HuH-7.5 (cell line): Measurements from ENCODE around the gene PDXK.

ENCODE experiments used
- DNase-seq: peaks from one replicate; pipeline ENCODE4 v3.0.0; 2011; ENCODE audit warnings: low spot score

PDXK gene

DNA sequence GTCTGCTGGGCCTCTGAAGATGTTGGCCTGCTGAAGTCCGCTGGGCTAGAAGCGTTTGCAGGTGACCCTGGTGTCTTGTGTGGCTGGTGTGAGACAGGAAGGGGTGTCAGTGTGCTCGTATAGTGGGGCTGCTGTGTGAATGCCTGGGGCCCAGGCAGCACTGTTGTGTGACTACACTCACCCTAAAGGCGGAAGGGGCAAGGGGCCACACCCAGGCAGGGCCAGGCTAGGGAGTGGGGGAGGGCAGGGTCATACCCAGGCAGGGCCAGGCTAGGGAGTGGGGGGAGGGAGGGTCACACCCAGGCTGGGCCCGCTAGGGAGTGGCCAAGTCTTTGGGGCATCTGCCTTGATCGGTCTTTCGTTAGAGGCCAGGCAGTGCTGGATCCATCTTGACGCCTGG is 25.0 kb downstream of the PDXK start:
- no peak for DNase-seq

DNA sequence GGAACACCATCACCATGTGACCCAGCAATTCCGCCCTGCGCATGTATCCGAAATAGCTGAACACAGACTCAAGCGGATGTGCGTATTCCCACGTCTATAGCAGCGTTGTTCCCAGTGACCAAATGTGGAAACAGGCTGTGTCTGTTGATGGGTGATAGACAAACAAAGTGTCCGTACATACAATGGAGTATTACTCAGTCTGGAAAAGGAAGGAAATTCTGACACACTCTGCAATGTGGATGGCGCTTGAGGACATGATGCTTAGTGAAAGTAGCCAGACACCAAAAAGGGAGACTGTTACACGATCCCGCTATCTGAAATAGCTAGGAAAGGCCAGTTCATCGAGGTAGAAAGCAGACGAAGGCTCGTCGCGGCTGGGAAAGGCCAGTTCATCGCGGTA is 25.8 kb downstream of the PDXK start:
- no peak for DNase-seq

DNA sequence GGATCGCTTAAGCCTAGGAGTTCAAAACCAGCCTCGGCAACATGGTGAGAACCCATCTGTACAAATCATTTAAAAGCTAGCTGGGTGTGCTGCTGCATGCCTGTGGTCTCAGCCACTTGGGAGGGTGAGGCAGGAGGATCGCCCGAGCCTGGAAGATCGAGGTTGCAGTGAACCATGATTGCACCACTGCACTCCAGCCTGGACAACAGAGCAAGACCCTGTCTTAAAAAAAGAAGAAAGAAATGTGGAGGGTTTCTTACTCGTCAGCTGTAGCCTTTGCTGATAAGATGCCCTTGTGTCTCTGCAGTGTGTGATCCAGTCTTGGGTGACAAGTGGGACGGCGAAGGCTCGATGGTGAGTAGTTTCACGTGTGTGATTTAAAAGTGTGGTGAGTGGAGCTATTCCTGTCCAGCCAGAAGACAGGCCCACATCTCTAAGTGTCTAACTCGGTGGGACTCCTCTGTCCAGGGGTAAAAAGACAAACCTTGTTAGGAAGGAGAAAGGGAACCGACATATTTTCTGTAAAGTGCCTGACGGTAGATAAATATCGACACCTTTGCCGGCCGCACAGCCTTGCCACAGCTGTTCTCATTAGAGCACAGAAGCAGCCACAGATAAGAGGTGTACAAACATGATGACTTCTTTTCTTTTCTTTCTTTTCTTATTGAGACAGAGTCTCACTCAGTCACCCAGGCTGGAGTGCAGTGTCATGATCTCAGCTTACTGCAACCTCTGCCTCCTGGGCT is 27.0 kb downstream of the PDXK start:
- DNase-seq, result no peak

DNA sequence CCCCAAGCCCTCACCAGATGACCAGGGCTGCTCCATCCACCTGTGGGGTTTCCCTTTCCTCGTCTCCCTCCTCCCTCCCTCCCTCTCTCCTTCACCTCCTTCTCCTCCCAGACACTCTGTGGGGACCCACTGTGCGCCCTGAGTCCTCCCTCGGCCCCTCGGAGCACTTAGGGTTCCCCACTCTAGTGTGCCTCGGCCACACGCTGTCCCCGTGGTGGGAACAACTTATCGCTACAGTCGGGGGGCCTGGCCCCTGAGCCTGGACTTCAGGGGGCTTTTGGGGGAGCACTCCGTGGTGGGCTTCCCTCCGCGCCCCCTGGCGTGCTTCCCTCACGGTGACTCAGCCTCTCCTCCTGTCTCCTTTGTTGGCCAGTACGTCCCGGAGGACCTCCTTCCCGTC is 29.7 kb downstream of the PDXK start:
- no peak for DNase-seq

DNA sequence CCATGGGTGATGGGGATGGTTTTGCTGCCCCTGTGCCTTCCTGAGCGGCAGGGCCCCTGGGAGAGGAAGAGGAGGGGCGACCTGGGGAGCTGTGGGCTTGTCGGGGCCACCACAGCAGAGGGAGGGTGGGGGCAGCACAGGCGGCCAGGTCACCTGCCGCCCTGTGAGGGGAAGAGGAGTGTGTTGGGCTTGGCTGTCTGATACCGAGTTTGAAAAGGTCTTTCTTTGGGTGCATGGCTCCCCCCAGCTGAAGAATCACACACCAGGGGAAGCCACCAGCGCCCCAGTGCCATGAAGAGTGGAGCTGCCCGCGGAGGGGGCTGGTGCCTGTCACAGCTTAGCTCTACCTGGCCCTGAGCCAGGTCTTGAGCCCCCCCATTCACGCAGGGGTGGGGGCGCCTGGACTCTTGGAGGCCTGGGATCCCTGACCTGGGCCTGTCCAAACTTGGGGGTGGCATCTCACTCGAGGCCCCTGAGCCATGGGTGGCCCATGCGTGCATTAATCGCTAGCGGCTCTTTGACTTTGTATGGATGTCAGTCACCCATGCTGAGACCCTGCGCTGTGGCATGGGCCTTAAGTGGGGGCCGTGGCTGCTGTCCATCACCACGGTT is 30.8 kb downstream of the PDXK start:
- no peak for DNase-seq

DNA sequence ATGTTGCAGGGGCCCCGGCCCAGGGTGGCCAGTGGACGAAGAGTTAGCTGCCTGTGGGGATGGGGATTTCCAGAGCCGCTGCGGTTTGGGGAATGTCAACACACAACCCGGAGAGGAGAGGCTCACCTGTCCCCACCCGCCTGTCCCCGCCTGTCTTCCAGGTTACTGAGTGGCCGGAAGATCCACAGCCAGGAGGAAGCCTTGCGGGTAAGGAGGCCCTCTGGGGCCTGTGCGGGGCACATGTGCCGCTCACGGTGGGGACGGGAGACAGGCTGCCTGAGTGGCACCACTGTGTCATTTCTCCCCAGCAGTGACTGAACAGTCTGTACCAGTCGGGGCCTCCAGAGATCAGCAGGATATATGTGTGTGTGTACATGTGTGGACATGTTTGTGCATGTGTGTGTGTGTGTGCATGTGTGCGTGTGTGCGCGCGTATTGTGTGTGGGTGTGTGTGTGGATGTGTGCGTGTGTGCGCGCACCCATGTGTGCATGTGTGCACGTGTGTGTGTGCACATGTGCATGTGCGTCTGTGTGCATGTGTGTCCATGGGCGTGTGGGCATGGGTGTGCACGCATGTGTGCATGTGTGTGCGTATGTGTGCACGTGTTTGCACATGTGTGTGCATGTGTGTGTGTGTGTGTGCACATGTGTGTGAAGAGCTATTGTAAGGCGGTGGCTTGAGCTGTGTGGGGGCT is 31.6 kb downstream of the PDXK start:
- no peak for DNase-seq

DNA sequence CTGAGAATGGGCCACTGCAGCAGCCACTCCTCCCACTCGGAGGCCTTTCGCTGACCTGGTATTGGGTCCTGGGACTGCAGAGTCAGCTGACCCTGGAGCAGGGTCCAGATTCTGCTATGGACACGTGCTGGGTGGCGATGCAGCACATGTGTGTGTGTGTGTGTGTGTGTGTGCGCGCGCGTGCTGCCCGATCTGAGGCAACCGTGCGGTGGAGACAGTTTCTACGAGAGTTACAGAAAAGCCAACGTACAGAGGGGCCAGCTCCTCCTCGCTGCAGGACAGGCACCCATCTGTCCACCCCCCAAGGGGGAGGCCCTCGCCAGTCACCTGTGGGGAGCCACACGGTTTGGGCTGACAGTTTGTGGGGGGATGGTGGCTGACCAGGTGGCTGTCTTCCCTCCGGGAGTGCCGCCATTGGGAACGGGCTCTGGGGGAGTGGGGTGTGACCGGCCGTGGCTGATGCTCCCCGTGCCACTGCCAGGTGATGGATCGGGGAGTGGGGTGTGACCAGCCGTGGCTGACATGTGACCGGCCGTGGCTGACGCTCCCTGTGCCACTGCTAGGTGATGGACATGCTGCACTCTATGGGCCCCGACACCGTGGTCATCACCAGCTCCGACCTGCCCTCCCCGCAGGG is 33.1 kb downstream of the PDXK start:
- no peak for DNase-seq

DNA sequence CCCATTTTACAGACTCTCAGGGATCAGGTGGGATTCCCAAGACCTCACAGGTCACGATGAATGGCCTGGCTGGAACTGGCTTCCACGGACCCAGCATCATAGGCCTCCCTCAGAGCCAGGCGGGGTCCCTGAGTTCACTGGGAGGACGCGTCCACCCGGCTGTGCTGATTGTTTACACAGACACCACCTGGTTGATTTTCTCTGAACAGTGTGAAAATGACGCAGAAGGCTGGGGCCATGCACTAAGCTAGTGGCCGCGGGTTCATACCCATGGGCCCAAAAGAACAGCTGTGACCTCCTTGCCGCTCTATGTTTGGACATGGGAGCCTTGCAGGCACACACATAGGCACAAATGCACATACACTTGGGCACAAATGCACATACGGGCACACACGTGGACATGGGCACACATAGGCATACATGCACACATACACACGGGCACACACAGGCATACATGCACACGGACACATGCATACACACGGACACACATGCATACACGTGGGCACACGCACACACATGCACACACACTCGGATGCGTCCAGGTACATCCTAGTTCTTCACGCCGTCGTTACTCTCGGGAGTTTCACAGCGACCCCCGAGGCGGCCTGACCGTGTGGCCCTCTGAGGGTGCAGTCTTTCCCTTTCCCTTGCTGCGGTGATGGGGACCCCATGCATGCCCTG is 34.0 kb downstream of the PDXK start:
- DNase-seq, result no peak

DNA sequence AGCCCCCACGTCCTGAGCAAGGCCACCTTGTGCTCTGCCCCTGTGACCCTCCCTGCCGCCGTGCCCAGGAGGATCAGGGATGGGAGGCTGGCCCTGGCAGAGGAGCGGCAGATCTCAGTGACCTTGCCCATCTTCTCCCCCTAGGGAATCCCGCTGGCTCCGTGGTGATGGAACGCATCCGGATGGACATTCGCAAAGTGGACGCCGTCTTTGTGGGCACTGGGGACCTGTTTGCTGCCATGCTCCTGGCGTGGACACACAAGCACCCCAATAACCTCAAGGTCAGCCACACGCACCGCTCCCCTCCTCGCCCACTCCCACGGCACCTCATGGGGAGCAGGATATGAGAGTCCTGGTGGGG is 34.5 kb downstream of the PDXK start:
- no peak for DNase-seq

DNA sequence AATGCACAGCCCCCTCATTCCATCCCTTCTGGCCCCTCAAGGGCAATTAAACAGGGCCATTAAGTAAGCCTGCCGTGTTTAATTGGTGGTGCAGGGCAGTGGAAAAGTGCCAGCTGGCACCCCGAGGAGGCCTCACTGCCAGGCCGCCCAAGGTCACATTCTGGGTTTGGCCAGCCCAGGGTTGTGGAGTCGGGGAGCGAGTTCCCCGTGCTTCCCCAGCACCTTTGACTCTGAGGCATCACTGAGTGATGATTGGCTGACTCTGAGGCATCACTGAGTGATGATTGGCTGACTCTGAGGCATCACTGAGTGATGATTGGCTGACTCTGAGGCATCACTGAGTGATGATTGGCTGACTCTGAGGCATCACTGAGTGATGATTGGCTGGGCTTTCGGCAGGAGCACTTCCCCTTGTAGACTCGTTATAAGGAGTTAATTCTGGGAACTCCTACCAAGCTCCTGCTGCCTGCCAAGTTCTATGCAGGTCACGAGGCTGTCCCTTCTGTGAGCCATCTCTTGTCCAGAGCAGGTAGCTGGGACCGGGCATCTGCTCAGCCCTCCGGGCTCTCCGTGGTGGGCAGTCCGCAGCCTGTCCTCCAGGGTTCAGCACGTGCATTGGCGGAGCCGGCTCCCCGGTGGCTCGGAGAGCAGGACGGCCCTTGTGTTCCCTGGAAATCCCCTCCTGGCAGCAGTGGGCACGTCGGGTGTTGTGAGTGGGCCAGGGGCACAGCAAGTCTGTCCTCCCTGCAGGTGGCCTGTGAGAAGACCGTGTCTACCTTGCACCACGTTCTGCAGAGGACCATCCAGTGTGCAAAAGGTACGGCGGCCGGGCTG is 36.2 kb downstream of the PDXK start:
- DNase-seq, result no peak

DNA sequence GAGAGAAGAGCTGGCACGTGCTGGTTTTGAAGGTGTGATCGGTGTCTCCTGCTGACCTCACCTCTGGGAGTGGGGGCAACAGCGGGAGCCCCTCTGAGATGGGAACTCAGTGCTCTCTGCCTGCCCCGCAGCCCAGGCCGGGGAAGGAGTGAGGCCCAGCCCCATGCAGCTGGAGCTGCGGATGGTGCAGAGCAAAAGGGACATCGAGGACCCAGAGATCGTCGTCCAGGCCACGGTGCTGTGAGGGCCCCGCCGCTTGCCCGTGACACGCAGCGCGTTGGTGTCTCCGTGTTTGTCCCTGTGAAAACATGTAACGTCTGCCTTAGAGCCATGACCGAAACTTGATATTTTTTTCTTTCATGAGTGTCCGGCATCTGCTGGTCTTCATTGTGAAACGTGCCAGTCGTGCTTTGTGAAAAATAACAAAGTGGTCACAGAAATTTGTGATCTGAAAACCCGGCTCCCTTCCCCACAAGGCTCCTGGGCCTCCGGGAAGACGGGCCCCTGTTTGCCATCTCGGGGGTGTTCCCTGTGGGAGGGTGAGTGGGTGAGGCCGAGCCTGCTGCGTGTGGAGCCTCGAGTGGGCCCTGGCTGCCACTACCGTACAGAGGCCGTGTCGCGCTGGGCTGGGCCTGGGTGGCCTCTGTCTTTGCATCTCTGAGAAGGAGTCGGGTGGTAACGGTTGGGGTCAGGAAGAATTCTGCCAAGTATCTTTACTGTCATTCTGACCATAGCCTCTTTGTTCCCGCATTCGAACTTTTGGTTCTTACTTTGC is 37.1 kb downstream of the PDXK start:
- DNase-seq, result no peak

DNA sequence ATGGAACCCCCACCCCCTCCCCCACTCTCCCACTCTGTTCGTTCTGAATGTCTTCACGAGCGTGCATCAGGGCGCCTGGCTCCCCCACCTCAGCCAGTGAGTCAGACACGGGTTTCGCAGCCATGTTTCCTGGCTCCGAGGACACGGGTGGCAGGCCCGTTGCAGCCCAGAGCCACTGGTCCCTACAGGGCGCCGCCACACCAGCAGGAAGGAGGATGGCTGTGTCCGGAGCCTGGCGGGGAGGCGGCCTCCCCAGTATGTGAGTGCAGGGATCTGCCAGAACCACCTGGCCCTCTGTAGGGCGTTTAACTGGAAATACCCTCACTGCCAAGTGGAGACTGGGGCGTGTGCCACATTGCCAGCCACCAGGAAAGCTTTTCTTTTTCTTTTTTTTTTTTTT is 38.7 kb downstream of the PDXK start:
- DNase-seq, result no peak

DNA sequence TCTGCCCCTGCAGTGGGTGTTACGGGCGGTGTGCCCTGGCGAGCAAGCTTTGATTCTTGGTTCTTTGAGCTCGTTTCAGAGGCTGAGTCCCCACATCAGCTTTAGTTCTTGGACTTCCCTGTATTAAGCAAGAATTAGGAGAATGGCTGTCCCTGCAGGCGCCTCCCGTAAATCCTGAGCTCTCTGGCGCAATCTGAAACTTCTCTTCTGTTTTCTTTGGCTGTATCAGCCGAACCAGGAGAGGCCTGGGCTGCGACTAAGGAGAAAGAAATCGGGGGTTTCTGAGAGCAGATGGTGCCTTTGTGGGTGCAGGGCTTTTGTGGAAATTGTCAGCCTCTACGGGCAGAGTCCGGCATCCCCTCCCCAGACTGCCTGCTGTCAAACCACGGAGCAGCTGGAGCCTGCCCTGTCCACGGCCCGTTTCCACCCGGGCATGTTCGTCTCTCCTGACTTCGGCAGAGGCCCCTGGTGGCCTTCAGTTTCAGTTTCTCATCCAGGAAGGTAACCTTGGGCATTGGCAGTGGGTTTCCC is 39.2 kb downstream of the PDXK start:
- no peak for DNase-seq

DNA sequence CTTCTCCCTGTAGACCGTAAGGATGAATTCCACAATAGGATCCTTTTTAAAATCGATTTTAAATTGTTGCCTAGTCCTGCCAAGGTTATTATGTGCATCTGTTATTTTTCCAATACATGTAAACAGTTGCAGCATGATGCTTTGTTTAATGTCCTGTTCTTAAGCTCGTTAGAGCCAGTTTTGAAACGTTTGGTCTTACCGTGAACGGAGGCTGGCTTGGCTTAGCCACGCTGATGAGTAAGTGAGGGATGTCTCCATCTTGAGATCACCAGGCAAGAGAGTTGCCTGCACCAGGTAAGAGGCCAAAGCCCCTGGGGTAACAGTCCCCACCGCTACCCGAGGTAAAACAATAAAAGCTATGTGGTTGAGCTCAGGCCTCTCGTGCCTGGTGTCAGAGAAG is 39.9 kb downstream of the PDXK start:
- no peak for DNase-seq

DNA sequence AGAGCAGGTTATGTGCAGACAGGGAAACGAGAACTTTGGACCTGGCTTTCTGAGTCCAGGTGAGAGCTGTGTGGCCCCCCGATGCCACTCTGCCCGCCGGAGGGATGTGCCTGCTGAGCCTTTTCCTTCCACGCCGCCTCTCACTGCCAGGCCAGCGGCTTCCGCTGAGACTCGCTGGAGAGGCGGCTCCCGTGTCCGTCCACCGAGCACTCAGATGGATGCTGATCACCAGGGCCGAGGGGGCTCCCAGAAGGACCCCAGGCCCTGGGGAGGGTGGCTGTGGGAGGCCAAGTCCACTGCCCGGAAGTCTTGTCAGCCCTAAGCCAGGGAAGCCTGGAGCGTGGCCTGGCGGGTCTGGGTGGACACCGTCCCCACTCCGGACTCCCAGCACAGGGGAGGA is 40.7 kb downstream of the PDXK start:
- no peak for DNase-seq

DNA sequence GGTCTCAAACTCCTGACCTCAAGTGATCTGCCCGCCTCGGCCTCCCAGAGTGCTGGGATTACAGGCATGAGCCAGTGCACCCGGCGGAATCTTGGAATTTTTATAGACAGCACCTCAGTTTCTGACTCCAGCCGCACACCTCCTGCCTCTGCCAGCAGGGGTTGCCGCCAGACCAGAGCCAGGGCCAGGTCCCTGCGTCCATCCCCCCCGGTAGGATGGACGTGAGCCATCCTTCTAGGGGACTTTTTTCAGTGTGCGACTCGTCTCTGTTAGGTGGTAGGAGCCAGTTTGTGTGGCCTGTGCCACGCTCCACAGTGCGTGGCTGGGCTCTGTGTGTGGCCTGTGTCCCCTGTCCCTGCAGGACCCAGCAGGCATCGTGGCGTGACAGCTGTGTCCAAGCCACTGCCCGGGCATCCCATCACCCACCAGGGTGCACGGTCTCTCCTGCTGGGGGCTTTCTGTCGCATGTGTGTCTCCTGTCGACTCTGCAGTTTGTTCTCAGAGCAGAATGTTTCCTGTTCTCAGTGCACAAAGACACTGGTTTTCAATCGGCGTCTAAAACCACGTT is 41.5 kb downstream of the PDXK start:
- DNase-seq, result no peak

DNA sequence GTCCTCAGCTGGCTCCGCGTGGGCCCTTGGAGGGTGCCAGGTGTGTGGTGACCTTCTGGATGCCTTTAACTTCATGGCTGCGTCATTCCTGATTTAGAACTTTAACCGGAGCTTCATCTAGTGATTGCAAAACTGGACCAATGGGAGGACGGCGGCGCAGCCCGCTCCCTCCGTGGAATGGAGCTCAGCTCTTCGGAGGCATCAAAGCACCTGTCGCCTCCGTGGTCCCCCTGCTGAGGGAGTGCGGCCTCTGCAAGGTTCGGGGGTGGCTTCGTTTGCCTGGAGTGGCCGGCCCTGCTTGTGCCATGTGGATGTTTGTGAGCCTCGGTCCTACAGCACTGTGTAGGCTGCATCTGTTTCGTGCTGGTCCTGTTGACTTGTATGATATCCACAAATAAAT is 43.0 kb downstream of the PDXK start:
- no peak for DNase-seq

DNA sequence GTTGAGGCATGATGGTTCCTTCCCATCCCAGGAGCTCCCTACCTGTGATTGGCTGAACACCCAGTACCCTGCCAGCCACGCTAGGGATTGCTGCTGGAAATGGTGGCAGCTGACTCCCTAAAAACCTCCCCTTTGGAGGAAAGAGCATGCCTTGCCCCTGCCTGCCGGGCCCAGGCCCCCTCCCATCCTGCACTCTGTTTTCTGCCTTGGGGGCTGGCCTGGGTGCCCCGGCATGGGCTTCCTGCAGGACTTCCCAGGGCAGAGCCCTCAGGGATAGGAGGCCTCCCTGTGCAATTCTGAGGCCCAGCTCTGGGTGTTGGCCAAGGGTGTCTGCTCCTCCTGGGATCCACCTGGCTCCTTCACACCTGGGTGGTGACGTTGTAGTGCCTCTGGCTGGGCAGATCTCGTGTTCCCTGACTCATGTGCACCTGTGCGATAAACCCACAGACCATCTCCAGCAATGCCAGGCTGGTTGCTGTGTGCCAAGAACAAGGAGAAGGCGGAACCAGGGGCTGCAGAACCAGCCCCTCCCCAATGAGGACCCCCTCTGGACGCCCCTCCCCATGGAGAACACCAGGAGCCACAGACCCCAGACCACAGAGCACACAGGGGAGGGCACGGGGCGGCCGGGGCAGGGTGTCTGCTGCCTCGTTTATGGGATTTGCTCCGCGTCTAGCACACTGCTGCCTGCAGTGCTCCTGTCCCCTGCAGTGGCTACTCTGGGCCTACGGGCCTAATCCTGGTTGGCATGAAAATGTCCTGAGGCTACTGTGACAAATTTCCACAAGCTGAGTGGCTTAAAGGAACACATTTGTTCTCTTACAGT is 43.6 kb downstream of the PDXK start:
- no peak for DNase-seq

DNA sequence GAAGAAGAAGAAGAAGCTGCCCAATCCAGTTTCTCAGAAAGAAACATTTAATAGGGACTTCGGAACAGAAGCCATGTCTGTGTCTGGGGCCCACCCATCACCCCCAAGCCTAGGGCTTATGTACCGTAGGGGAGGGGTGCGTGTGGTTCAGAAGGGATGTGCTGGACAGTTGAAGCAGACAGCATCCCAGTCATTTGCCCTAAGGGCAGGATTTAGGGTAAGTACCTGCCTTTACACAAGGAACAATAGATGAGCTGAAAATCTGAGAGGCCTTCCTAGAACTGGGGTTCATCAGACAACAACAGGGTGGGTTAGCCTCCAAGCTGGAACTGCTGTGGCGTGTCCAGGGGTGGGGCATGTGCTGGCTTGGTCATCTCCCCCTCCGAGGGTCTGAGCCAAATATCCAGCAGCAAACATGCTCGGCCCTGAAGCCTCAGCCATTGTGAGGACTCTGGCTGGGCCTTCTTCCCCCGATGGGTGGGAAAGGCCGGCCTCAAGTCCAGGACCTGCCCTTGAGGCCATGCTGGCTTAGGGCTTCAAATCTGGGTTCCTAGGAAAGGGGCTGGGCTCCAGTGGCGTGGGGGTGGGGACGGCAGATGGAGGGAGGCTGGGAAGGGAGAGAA is 45.1 kb downstream of the PDXK start:
- no peak for DNase-seq
